Endodermal cell (in vitro differentiated cells): ENCODE data around the gene TMCO1. TPM values are rescaled to one million over a fixed set of nuclear protein-coding genes. Genes with fewer than 3 reads are reported as not detected.
"Not testable (repeated sequence)": the region's sequence is repeated elsewhere in the genome, so short reads cannot be mapped to it uniquely, and the experiment has no call there.

Experiments used
- DNase-seq: peaks from one replicate; pipeline ENCODE4 v3.0.0-alpha.2; 2017
- H3K27ac ChIP-seq: 2 replicates; pipeline ENCODE4 v1.5.1; 2013; ENCODE audit warnings: mild to moderate bottlenecking, low read depth, low read length, moderate library complexity
- H3K27me3 ChIP-seq: 2 replicates; pipeline ENCODE4 v1.6.1; 2013; ENCODE audit warnings: mild to moderate bottlenecking, low read length, moderate library complexity; ENCODE audit not compliant: insufficient read depth, control insufficient read depth, poor library complexity, severe bottlenecking
- H3K36me3 ChIP-seq: 2 replicates; pipeline ENCODE4 v1.7.0; 2013; ENCODE audit warnings: mild to moderate bottlenecking, low read length, moderate library complexity; ENCODE audit not compliant: control insufficient read depth, insufficient read depth
- H3K4me1 ChIP-seq: one replicate; pipeline ENCODE4 v1.7.0; 2013; ENCODE audit warnings: low read length; ENCODE audit not compliant: control insufficient read depth, insufficient read depth
- H3K4me3 ChIP-seq: 2 replicates; pipeline ENCODE4 v1.5.1; 2013; ENCODE audit warnings: mild to moderate bottlenecking, low read length, moderate library complexity
- H3K9ac ChIP-seq: 2 replicates; pipeline ENCODE4 v1.6.1; 2013; ENCODE audit warnings: mild to moderate bottlenecking, low read length, moderate library complexity; ENCODE audit not compliant: poor library complexity, severe bottlenecking; ENCODE audit errors: extremely low read depth
- H3K9me3 ChIP-seq: 2 replicates; pipeline ENCODE4 v1.6.1; 2013; ENCODE audit warnings: mild to moderate bottlenecking, low read length, moderate library complexity; ENCODE audit not compliant: control insufficient read depth
- H3K27ac Mint-ChIP-seq: 2 replicates; pipeline ENCODE4 v1.8.0; 2020; ENCODE audit warnings: mixed read lengths
- H3K27me3 Mint-ChIP-seq: 2 replicates; pipeline ENCODE4 v1.8.0; 2021; ENCODE audit warnings: mild to moderate bottlenecking, mixed read lengths; ENCODE audit not compliant: insufficient read depth
- H3K36me3 Mint-ChIP-seq: 2 replicates; pipeline ENCODE4 v1.8.0; 2020; ENCODE audit warnings: low read depth, mixed read lengths
- H3K4me1 Mint-ChIP-seq: 2 replicates; pipeline ENCODE4 v1.8.0; 2020; ENCODE audit warnings: mixed read lengths
- H3K4me3 Mint-ChIP-seq: 2 replicates; pipeline ENCODE4 v1.8.0; 2020; ENCODE audit warnings: mild to moderate bottlenecking, moderate library complexity, mixed read lengths
- H3K9me3 Mint-ChIP-seq: 2 replicates; pipeline ENCODE4 v1.8.0; 2020; ENCODE audit warnings: mild to moderate bottlenecking, mixed read lengths
- WGBS, 2 experiments: methylation state at CpG; one replicate each; pipeline versions ENCODE4 v1.1.5 to v1.1.7; 2013; ENCODE audit warnings: missing lambda C conversion rate in 2 of 2, mixed read lengths in 1 of 2; ENCODE audit not compliant: insufficient coverage in 1 of 2, insufficient read length in 1 of 2; 5-methylcytosine and 5-hydroxymethylcytosine counted together
- total RNA-seq, 2 donors: library from RNA; stranded (reverse); fragmentation: NEBNext Ultra II Directional in 1 of 2; extraction: Animal tissue kit (Norgen Biotek cat#: 25700) in 1 of 2; gene quantifications; 2 replicates in 1 of 2; 3 replicates in 1 of 2; pipeline ENCODE4 v1.2.1, GENCODE V29; 2021
- TF ChIP-seq, protein P1 (sequence below): fragments of 200-600 bp; sonication (generic); conservative IDR thresholded peaks from 2 replicates; pipeline ENCODE4 v1.5.0; 2021; ENCODE audit warnings: antibody characterized with exemption, mild to moderate bottlenecking

TMCO1 gene
- total RNA-seq, 2 donors from 2014 or later = 76.2 to 79.6 TPM

DNA sequence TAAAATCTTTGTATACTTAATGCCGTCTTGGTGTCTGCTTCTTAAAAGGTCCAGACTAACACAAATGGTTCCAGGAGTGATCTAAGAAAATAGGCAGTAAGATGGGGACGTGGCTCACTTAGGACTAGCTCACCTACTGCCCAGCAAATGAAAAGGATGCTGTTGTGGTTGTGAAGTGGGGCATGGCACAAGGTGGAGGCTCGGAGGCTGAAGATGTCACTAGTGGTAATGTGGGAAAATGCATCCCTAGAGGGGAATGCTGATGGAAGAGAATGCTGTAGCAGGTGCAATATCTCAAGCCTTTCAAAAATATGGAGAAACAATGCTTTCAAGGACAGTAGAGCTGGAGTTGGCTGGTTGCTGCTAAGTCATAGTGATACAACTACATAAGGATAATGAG lies 47.5 kb upstream of the TMCO1 start:
- Mint-ChIP-seq H3K4me3 (no peak overlapping the region), H3K9me3 (peaks cover 2% of the 10 kb centered on the region), H3K36me3 (no peaks in the 10 kb centered on the region), H3K4me1 (peaks cover 27% of the 10 kb centered on the region), H3K27ac (peak overlapping the region; percentile 62), H3K27me3 (no peaks in the 10 kb centered on the region)
- Histone ChIP-seq H3K27me3 (no peaks in the 10 kb centered on the region), H3K36me3 (no peaks in the 10 kb centered on the region), H3K9ac (no peak overlapping the region), H3K4me1 (peaks cover 7% of the 10 kb centered on the region), H3K4me3 (no peak overlapping the region), H3K27ac (no peak overlapping the region), H3K9me3 (no peaks in the 10 kb centered on the region)
- DNase-seq = no peak
- TF ChIP-seq, protein P1, sequence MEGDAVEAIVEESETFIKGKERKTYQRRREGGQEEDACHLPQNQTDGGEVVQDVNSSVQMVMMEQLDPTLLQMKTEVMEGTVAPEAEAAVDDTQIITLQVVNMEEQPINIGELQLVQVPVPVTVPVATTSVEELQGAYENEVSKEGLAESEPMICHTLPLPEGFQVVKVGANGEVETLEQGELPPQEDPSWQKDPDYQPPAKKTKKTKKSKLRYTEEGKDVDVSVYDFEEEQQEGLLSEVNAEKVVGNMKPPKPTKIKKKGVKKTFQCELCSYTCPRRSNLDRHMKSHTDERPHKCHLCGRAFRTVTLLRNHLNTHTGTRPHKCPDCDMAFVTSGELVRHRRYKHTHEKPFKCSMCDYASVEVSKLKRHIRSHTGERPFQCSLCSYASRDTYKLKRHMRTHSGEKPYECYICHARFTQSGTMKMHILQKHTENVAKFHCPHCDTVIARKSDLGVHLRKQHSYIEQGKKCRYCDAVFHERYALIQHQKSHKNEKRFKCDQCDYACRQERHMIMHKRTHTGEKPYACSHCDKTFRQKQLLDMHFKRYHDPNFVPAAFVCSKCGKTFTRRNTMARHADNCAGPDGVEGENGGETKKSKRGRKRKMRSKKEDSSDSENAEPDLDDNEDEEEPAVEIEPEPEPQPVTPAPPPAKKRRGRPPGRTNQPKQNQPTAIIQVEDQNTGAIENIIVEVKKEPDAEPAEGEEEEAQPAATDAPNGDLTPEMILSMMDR = peak; percentile 50
- WGBS, 2 experiments = 81 to 100% methylated on average over 1 to 3 of the region's 3 CpGs

DNA sequence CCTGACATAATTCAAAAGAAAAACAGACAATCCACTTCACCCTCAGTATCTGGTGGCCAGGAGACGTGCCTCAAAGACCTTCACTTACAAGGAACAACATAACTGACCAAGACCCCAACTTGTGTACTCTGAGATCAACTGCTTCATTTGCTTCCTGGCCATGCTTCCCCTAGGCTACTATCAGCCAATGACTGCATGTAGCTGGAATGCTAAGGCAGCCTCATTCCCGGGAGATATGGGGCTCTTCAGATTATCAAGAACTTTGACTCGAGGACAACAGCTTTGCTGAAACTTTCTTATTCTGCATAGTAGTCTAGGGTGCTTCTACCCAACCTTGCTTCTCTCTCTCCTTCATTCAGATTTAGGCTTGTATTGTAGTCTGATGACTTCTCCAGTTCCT lies 47.1 kb upstream of the TMCO1 start:
- H3K36me3 Mint-ChIP-seq = no peaks in the 10 kb centered on the region
- H3K27ac Mint-ChIP-seq = peak overlapping the region; percentile 62
- Histone ChIP-seq H3K36me3 (no peaks in the 10 kb centered on the region), H3K4me3 (no peak overlapping the region), H3K9ac (no peak overlapping the region), H3K27me3 (no peaks in the 10 kb centered on the region), H3K4me1 (peaks cover 7% of the 10 kb centered on the region), H3K9me3 (no peaks in the 10 kb centered on the region), H3K27ac (no peak overlapping the region)
- TF ChIP-seq, protein P1 = no peak
- H3K27me3 Mint-ChIP-seq = no peaks in the 10 kb centered on the region
- H3K4me1 Mint-ChIP-seq = peaks cover 23% of the 10 kb centered on the region
- H3K9me3 Mint-ChIP-seq = peaks cover 2% of the 10 kb centered on the region
- no peak overlapping the region for H3K4me3 Mint-ChIP-seq
- no peak for DNase-seq
- 61 to 80% methylated on average over 2 to 3 of the region's 3 CpGs for WGBS, 2 experiments

DNA sequence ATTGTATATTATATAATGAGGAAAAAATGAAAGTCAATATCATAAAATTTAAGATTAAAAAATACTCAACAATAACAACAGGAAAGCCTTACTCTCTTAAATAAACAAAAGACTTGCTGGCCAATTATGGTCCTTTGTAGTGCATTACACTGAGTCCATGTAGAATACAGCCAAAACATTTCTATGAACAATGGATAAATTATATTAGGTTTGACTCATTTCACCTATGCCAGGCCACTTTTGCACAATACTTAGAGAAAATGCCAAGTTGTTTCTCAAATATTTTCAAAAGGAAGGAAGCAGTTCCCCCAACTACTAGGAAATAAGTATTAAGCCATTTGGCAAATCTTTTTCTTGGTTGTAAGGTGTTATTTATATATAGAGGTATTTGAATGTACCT lies 38.9 kb upstream of the TMCO1 start:
- H3K36me3 Mint-ChIP-seq = no peaks in the 10 kb centered on the region
- TF ChIP-seq, protein P1 = no peak
- Histone ChIP-seq H3K27me3 (no peaks in the 10 kb centered on the region), H3K27ac (no peak overlapping the region), H3K36me3 (no peaks in the 10 kb centered on the region), H3K4me3 (no peak overlapping the region), H3K9ac (no peak overlapping the region), H3K4me1 (no peaks in the 10 kb centered on the region), H3K9me3 (no peaks in the 10 kb centered on the region)
- no peaks in the 10 kb centered on the region for H3K4me1 Mint-ChIP-seq
- H3K27ac Mint-ChIP-seq = no peak overlapping the region
- no peak overlapping the region for H3K4me3 Mint-ChIP-seq
- peaks cover 18% of the 10 kb centered on the region for H3K27me3 Mint-ChIP-seq
- peaks cover 4% of the 10 kb centered on the region for H3K9me3 Mint-ChIP-seq
- no peak for DNase-seq

DNA sequence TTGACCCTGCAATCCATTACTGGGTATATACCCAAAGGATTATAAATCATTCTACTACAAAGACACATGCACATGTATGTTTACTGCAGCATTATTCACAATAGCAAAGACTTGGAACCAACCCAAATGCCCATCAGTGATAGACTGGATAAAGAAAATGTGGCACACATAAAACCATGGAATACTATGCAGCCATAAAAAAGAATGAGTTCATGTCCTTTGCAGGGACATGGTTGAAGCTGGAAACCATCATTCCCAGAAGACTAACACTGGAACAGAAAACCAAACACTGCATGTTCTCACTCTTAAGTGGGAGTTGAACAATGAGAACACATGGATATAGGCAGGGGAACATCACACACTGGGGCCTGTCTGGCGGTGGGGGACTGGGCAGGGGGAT lies 35.8 kb upstream of the TMCO1 start:
- not testable (repeated sequence) for H3K9ac ChIP-seq, H3K27ac ChIP-seq, H3K36me3 Mint-ChIP-seq, H3K4me3 ChIP-seq, H3K4me1 ChIP-seq, H3K36me3 ChIP-seq, DNase-seq, H3K4me1 Mint-ChIP-seq, H3K4me3 Mint-ChIP-seq, H3K27me3 ChIP-seq, H3K27ac Mint-ChIP-seq, H3K9me3 ChIP-seq
- Mint-ChIP-seq H3K27me3 (peaks cover 13% of the 10 kb centered on the region), H3K9me3 (peaks cover 16% of the 10 kb centered on the region)
- 73% methylated on average over 1 of the region's 1 CpG; no CpG with 5 or more reads in 1 of the 2 experiments for WGBS, 2 experiments
